ENCODE measurements around the gene LAMA4. TPM values are rescaled to one million over a fixed set of nuclear protein-coding genes. Genes with fewer than 3 reads are reported as not detected.

LAMA4 gene
- total RNA-seq, 1 experiment from 2014 or later: 1.1 TPM

DNA sequence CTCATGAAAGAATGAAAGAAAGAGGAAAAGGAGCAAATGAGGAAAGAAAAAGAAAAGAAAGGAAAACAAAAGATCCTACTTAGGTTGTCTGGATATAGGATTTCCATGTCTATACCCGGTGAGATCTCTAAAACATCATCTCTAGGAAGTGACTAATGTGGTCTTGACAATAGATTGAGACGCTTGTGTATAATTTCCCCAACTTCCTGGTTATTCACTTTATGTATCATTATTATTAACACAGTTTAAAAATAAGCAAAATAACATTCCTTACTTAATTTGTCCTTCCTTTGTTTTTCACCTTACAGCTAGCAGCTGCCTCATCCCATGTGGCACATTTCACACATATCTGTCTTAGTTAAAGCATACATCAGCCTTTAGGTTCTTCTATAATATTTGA, 27.0 kb downstream of the LAMA4 start:
- Histone ChIP-seq H3K23ac (ENCODE audit: insufficient read length, low read depth, low read length) (no peak overlapping the region), H4K5ac (ENCODE audit: insufficient read length, low read depth, low read length) (no peak overlapping the region), H2BK5ac (ENCODE audit: insufficient read length, low read length) (no peak overlapping the region), H3K9ac (ENCODE audit: extremely low read depth, insufficient read length, low read length) (no peak overlapping the region), H3K23me2 (ENCODE audit: insufficient read length, low read depth, low read length, poor library complexity, severe bottlenecking) (no peaks in the 10 kb centered on the region), H3K79me2 (ENCODE audit: insufficient read depth, low read length) (no peaks in the 10 kb centered on the region), H2AK5ac (ENCODE audit: insufficient read length, low read length) (no peak overlapping the region), H4K20me1 (ENCODE audit: control insufficient read depth, insufficient read depth, insufficient read length) (no peaks in the 10 kb centered on the region), H4K91ac (ENCODE audit: insufficient read length, low read depth, low read length) (no peak overlapping the region), H3K14ac (ENCODE audit: insufficient read depth, low read length) (no peak overlapping the region), H3K4ac (ENCODE audit: low read depth, low read length) (no peak overlapping the region), H2AFZ (ENCODE audit: low read length) (no peak overlapping the region), H3K79me1 (ENCODE audit: insufficient read depth, low read depth, low read length, poor library complexity, severe bottlenecking) (no peaks in the 10 kb centered on the region), H4K8ac (replicated peaks; ENCODE audit: insufficient read length, low read depth, low read length) (no peak overlapping the region), H3K56ac (ENCODE audit: insufficient read length, low read depth, low read length) (no peak overlapping the region), H3K4me1 (ENCODE audit: insufficient read depth, low read length) (no peaks in the 10 kb centered on the region), H3K9me3 (ENCODE audit: control insufficient read depth, low read depth, low read length) (no peaks in the 10 kb centered on the region), H2BK12ac (ENCODE audit: insufficient read length, low read depth, low read length) (no peak overlapping the region), H2BK120ac (ENCODE audit: low read depth, low read length, poor library complexity, severe bottlenecking) (no peak overlapping the region), H2BK15ac (ENCODE audit: low read depth, low read length) (no peak overlapping the region), H3K4me2 (ENCODE audit: insufficient read depth, insufficient read length, low read length) (no peak overlapping the region), H3T11ph (ENCODE audit: low read length) (no peak overlapping the region), H3K18ac (ENCODE audit: insufficient read length, low read depth, low read length) (no peak overlapping the region), H2BK20ac (ENCODE audit: low read depth, low read length, poor library complexity, severe bottlenecking) (no peak overlapping the region), H3K27ac (ENCODE audit: insufficient read length, low read depth, low read length) (no peak overlapping the region), H3K27me3 (ENCODE audit: insufficient read depth, low read length) (no peaks in the 10 kb centered on the region)
- no peak for DNase-seq
- no CpG with 5 or more reads among the region's 2 CpGs for WGBS (ENCODE audit: extremely low coverage, insufficient read length, low lambda C conversion rate)
- Mint-ChIP-seq H3K9me3 (peaks cover 2 to 3% of the 10 kb centered on the region in 2 experiments; a peak in 2 of 5 replicates), H3K27me3 (ENCODE audit: low read depth) (peaks cover 1% of the 10 kb centered on the region; the same call in 1 of the 2 replicates), H3K36me3 (ENCODE audit: insufficient read depth in 1 of 3, low read depth in 3 of 3) (no peaks in the 10 kb centered on the region), H3K4me3 (no peak overlapping the region; a peak in 1 of 5 replicates), H3K4me1 (peaks cover 3% of the 10 kb centered on the region in 2 experiments), H3K27ac (no peak overlapping the region)
- TF ChIP-seq, protein P1, sequence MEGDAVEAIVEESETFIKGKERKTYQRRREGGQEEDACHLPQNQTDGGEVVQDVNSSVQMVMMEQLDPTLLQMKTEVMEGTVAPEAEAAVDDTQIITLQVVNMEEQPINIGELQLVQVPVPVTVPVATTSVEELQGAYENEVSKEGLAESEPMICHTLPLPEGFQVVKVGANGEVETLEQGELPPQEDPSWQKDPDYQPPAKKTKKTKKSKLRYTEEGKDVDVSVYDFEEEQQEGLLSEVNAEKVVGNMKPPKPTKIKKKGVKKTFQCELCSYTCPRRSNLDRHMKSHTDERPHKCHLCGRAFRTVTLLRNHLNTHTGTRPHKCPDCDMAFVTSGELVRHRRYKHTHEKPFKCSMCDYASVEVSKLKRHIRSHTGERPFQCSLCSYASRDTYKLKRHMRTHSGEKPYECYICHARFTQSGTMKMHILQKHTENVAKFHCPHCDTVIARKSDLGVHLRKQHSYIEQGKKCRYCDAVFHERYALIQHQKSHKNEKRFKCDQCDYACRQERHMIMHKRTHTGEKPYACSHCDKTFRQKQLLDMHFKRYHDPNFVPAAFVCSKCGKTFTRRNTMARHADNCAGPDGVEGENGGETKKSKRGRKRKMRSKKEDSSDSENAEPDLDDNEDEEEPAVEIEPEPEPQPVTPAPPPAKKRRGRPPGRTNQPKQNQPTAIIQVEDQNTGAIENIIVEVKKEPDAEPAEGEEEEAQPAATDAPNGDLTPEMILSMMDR (conservative IDR thresholded peaks at IDR 0.05): no peak
